GM23248 (cell line): ENCODE results near the gene NFIA. TPM values are rescaled to one million over a fixed set of nuclear protein-coding genes. Genes with fewer than 3 reads are reported as not detected.
"Not testable (repeated sequence)": the region's sequence is repeated elsewhere in the genome, so short reads cannot be mapped to it uniquely, and the experiment has no call there.

Source experiments
- DNase-seq: peaks from one replicate; pipeline ENCODE4 v3.0.0-alpha.2; 2015
- H2AFZ ChIP-seq: fragments of 200-600 bp; sonication (generic); 2 replicates; pipeline ENCODE4 v1.6.1; 2016; ENCODE audit warnings: antibody characterized with exemption
- H3F3A ChIP-seq: fragments of 200-600 bp; sonication (generic); 2 replicates; pipeline ENCODE4 v1.6.1; 2016; ENCODE audit warnings: mild to moderate bottlenecking, antibody characterized with exemption, mixed run types; ENCODE audit not compliant: insufficient read depth
- H3K27ac ChIP-seq: fragments of 200-600 bp; sonication (generic); 2 replicates; pipeline ENCODE4 v1.5.1; 2016; ENCODE audit warnings: mild to moderate bottlenecking
- H3K27me3 ChIP-seq: fragments of 200-600 bp; sonication (generic); replicated peaks from 2 replicates; pipeline ENCODE4 v1.6.1; 2016; ENCODE audit warnings: mild to moderate bottlenecking; ENCODE audit not compliant: insufficient read depth
- H3K36me3 ChIP-seq: fragments of 200-600 bp; sonication (generic); 2 replicates; pipeline ENCODE4 v1.6.1; 2016; ENCODE audit warnings: low read depth, mild to moderate bottlenecking
- H3K4me1 ChIP-seq: fragments of 200-600 bp; sonication (generic); 2 replicates; pipeline ENCODE4 v1.6.1; 2016; ENCODE audit warnings: mild to moderate bottlenecking; ENCODE audit not compliant: insufficient read depth
- H3K4me2 ChIP-seq: fragments of 200-600 bp; sonication (generic); one replicate; pipeline ENCODE4 v1.6.1; 2016; ENCODE audit warnings: mild to moderate bottlenecking; ENCODE audit not compliant: unreplicated experiment
- H3K4me3 ChIP-seq: fragments of 200-600 bp; sonication (generic); 2 replicates; pipeline ENCODE4 v1.5.1; 2016; ENCODE audit warnings: mild to moderate bottlenecking
- H3K79me2 ChIP-seq: fragments of 200-600 bp; sonication (generic); 2 replicates; pipeline ENCODE4 v1.6.1; 2016; ENCODE audit warnings: mild to moderate bottlenecking; ENCODE audit not compliant: insufficient read depth
- H3K9ac ChIP-seq: fragments of 200-600 bp; sonication (generic); 2 replicates; pipeline ENCODE4 v1.6.1; 2016; ENCODE audit warnings: mild to moderate bottlenecking
- H3K9me2 ChIP-seq: fragments of 200-600 bp; sonication (generic); 2 replicates; pipeline ENCODE4 v1.6.1; 2016; ENCODE audit warnings: mixed run types, mild to moderate bottlenecking, moderate library complexity; ENCODE audit not compliant: insufficient read depth
- H3K9me3 ChIP-seq: fragments of 200-600 bp; sonication (generic); one replicate; pipeline ENCODE4 v1.6.1; 2017; ENCODE audit warnings: low read depth
- H4K20me1 ChIP-seq: fragments of 200-600 bp; sonication (generic); 2 replicates; pipeline ENCODE4 v1.6.0; 2016; ENCODE audit not compliant: insufficient read depth
- EZH2 ChIP-seq: fragments of 200-600 bp; sonication (generic); IDR thresholded peaks from 2 replicates; pipeline ENCODE4 v1.6.1; 2018; ENCODE audit warnings: antibody characterized with exemption, mild to moderate bottlenecking; ENCODE audit not compliant: insufficient read depth, poor library complexity, severe bottlenecking
- EZH2phosphoT487 ChIP-seq: fragments of 200-600 bp; sonication (generic); IDR thresholded peaks from 2 replicates; pipeline ENCODE4 v1.6.1; 2018; ENCODE audit warnings: antibody characterized with exemption, moderate library complexity, mild to moderate bottlenecking, low read depth; ENCODE audit not compliant: insufficient read depth
- WGBS, 2 experiments: methylation state at CpG; one replicate each; pipeline ENCODE4 v1.1.6; 2015 to 2017; ENCODE audit warnings: low lambda C conversion rate in 2 of 2, low coverage in 1 of 2; ENCODE audit errors: missing lambda C conversion rate in 2 of 2; 5-methylcytosine and 5-hydroxymethylcytosine counted together
- in situ Hi-C: fragments of 300-500 bp; cut with MboI; formaldehyde crosslinking; loops from 2 replicates; pipeline ENCODE4 v1.15.0; 2020
- polyA plus RNA-seq: library from polyadenylated mRNA; unstranded; fragments of >200 nt; fragmentation: Nextera tagmentation; extraction: Ambion mirVana; gene quantifications from 2 replicates; pipeline ENCODE4 v1.2.1, GENCODE V29; 2016
- total RNA-seq: library from RNA; depleted of rRNA; stranded (reverse); fragments of >200 nt; shearing (Covaris generic); gene quantifications from 2 replicates; pipeline ENCODE4 v1.2.3, GENCODE V29; 2014

The NFIA gene
- total and polyA plus RNA-seq, 2 experiments from 2014 or later, result 3.4 to 8.8 TPM

GRCh38 chr1:61461406-61462384 lies 379.3 kb downstream of the NFIA start:
- no peak overlapping the region for H3K27ac ChIP-seq
- in situ Hi-C loops, result no loop called here
- TF ChIP-seq EZH2 (no peak), EZH2phosphoT487 (no peak)
- no peaks in the 10 kb centered on the region for H3K9me3 ChIP-seq
- H3K27me3 ChIP-seq, result no peaks in the 10 kb centered on the region
- H3F3A ChIP-seq, result no peaks in the 10 kb centered on the region
- H3K4me3 ChIP-seq, result no peak overlapping the region
- H3K4me2 ChIP-seq, result no peak overlapping the region
- no peaks in the 10 kb centered on the region for H3K36me3 ChIP-seq
- no peak for DNase-seq
- H3K79me2 ChIP-seq, result no peaks in the 10 kb centered on the region
- H3K9me2 ChIP-seq, result no peaks in the 10 kb centered on the region
- no peaks in the 10 kb centered on the region for H3K4me1 ChIP-seq
- no peaks in the 10 kb centered on the region for H4K20me1 ChIP-seq
- H2AFZ ChIP-seq, result no peak overlapping the region
- 90 to 92% methylated on average over 14 of the region's 14 CpGs for WGBS, 2 experiments
- no peak overlapping the region for H3K9ac ChIP-seq

- no peak overlapping the region for H3K9ac ChIP-seq
- no peak for DNase-seq
- no peaks in the 10 kb centered on the region for H3K9me3 ChIP-seq
- no peaks in the 10 kb centered on the region for H3K9me2 ChIP-seq
- TF ChIP-seq EZH2 (no peak), EZH2phosphoT487 (no peak)
- no peak overlapping the region for H3K4me2 ChIP-seq
- H3K27me3 ChIP-seq, result no peaks in the 10 kb centered on the region
- H2AFZ ChIP-seq, result no peak overlapping the region
- H3K36me3 ChIP-seq, result no peaks in the 10 kb centered on the region
- no peaks in the 10 kb centered on the region for H3K4me1 ChIP-seq
- H3K79me2 ChIP-seq, result no peaks in the 10 kb centered on the region
- H3K27ac ChIP-seq, result no peak overlapping the region
- 91% methylated on average over 1 of the region's 1 CpG for WGBS, 2 experiments
- in situ Hi-C loops, result no loop called here
- no peaks in the 10 kb centered on the region for H3F3A ChIP-seq
- H3K4me3 ChIP-seq, result no peak overlapping the region
- H4K20me1 ChIP-seq, result no peaks in the 10 kb centered on the region
Measured at GRCh38 chr1:61462628-61463027, 380.3 kb downstream of the NFIA start.

DNA sequence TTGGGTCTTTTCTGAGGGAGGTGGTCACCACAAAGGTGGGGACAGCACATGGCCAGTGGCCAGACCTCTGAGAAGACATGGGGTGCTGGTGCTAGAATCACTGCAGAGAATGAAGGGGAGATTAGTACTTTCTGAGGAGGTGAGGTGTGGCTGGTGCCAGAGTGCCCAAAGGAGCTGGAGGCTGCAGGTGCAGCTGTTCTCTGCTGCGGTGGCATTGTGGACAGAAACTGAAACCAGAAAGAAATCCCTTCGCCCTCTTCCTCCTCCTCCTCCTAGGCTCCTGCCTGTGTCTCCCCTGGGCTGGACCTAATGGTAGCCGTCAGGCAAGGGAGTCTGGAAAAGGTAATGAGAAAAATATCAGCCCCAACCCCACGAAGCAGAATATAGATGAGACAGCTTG lies 380.9 kb downstream of the NFIA start:
- Histone ChIP-seq H3K36me3 (no peaks in the 10 kb centered on the region), H3K27me3 (no peaks in the 10 kb centered on the region), H3F3A (no peaks in the 10 kb centered on the region), H3K9ac (no peak overlapping the region), H4K20me1 (no peaks in the 10 kb centered on the region), H3K79me2 (no peaks in the 10 kb centered on the region), H2AFZ (no peak overlapping the region), H3K4me3 (no peak overlapping the region), H3K9me3 (no peaks in the 10 kb centered on the region), H3K9me2 (no peaks in the 10 kb centered on the region), H3K4me1 (no peaks in the 10 kb centered on the region), H3K4me2 (no peak overlapping the region), H3K27ac (no peak overlapping the region)
- DNase-seq, result no peak
- WGBS, 2 experiments, result 84 to 86% methylated on average over 4 of the region's 4 CpGs
- in situ Hi-C loops, result no loop called here
- TF ChIP-seq EZH2 (no peak), EZH2phosphoT487 (no peak)

DNA sequence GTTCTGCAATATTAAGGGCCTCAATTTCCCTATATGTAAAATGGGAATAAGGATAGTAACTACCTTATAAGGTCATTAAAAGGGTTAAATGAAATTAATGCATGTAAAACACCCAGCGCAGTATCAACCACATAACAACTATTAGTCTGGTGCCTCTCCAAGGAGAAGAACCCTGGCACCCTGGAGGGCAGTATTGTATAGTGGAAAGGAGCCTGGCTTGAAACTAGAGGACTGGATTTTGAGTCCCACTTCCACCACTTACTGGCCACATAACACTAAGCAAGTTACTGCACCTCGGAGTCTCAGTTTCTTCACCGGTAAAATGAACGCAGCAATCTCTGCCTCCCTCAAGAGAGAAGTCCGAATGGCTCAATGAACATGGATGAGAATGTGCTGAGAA lies 385.5 kb downstream of the NFIA start:
- H3K4me3 ChIP-seq, H3K79me2 ChIP-seq, H3K9me3 ChIP-seq, DNase-seq, H3K4me1 ChIP-seq, H3K9ac ChIP-seq, H3K27me3 ChIP-seq, in situ Hi-C loops, H3K36me3 ChIP-seq, H4K20me1 ChIP-seq, H2AFZ ChIP-seq, H3K4me2 ChIP-seq, H3K27ac ChIP-seq, H3F3A ChIP-seq, H3K9me2 ChIP-seq: not testable (repeated sequence)
- WGBS, 2 experiments, result 65 to 72% methylated on average over 5 of the region's 5 CpGs
